GM18519 (cell line): ENCODE results near the gene SNX32.
"Not testable (repeated sequence)": the region's sequence is repeated elsewhere in the genome, so short reads cannot be mapped to it uniquely, and the experiment has no call there.

Experiments
- ATAC-seq: cut with Tn5 transposase; IDR thresholded peaks from one replicate; pipeline ENCODE4 v1.9.1; 2021; ENCODE audit warnings: mild to moderate bottlenecking, moderate library complexity; ENCODE audit not compliant: unreplicated experiment, low FRiP score

SNX32 gene

DNA sequence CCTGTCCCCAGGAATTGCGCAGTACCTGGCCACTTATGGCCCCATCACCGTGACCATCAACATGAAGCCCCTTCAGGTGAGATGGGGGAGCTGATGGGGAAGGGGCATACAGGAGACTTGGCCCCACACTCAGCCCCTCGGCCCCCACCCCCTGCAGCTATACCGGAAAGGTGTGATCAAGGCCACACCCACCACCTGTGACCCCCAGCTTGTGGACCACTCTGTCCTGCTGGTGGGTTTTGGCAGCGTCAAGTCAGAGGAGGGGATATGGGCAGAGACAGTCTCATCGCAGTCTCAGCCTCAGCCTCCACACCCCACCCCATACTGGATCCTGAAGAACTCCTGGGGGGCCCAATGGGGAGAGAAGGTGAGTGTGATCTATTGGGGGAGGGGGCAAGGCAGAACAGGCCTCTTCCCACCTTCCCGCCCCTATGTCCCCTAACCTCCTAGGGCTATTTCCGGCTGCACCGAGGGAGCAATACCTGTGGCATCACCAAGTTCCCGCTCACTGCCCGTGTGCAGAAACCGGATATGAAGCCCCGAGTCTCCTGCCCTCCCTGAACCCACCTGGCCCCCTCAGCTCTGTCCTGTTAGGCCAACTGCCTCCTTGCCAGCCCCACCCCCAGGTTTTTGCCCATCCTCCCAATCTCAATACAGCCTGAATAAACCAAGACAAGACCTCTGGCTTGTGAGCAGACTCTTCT is 49.4 kb downstream of the SNX32 start:
- ATAC-seq: no peak

DNA sequence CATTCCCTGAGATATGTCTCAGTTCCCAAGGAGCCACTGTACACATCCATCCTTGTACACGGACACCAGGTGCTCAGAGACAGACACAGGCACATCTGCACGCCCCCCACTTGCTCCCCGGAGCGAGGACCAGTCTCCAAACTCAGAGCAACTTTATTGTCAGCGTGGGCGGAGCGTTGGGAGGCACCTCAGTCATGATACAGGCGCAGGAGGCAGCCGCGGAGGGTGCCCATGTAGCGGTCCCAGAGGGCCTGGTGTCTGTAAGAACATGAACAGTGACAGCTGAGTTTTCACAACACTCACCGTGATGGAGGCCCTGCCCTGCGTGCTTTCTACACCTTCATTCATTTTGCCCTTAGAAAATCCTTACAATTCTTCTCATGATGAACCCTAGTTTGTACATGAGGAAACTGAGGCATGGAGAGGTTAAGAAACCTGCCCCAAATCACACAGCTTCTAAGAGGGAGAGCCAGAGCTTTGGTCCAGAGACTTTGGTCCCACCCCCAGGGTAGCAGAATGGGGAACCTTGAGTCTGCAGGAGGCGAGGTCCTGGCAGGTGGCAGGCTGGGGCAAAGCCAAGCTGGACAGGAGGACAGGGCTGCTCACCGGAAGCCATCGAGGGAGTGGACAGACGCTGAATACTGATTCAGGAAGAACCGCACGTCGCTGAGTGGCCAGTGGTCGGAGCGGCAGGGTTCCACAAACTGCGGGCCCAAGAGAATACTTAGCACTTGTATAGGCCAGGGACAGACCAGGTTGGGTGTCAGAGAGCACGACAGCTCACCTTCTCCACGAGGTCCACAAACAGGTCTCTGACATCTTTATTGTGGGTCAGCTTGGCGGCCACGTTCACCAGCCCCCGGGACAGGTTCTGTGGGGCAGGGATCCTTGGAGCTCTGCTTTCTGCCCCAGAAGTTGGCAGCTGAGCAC is 50.3 kb downstream of the SNX32 start:
- no peak for ATAC-seq

DNA sequence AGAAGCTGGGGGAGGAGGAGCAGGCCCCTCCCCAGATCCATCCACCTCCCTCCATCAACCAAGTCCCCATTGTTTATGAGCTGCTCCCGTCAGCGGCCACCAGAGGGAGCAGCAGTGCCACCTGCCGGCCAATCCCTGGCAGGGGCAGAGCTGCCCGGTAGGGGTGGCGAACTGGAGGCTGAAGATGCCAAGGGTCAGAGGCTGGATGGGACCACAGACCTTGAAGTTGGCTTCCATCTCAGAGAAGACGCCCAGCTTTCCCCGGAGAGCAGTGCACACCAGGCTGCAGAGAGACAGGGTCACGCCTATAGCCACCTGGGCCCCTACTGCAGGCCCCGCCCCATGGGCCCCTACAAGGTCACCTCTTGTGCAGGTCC is 50.9 kb downstream of the SNX32 start:
- ATAC-seq: no peak

DNA sequence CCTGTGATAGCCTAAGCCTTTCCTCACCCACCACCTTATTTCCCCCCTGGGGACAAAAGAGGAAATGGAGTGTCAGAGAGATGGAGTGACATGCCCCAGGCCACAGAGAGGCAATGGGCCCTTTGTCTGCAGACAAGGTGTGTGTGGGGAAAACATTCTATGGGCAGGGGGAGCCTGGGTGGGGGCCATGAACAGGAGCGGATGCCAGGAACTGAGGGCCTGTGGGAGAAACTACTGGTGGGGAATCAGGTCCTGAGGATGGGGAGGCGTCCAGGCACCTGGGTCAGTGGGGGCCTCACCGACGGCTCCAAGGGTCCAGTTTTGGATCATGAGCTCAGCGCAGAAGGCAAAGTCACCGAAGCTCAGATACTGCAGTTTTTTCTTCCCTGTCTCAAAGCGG is 51.5 kb downstream of the SNX32 start:
- ATAC-seq: no peak

DNA sequence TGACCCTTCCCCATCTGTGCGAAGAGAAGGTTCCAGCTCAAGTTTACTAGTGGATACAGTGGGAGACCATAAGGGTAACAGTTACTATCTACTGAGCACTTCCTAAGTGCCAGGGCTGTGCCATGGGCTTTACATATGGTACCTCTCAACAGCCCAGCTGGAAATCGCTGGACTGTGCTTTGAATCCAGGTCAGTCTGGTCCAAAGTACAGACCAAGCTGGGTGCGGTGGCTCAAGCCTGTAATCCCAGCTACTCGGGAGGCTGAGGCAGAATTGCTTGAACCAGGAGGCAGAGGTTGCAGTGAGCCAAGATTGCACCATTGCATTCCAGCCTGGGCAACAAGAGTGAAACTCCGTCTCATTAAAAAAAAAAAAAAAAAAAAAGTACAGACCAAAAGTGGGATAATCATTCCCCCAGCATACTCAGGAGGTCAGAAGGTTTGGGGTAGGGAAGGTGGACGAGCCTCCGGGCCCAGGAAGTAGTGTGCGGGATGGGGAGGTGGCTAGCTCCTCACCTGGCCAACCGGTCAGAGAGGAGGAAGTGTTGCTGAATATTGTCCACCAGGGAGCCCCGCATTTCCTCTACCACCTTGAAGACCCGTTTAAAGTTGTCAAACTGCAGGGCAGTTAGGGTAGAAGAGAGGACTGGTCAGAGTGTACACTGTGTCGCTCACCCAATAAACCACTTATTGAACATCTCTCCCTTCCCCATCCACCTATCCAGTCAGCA is 52.2 kb downstream of the SNX32 start:
- ATAC-seq: no peak

DNA sequence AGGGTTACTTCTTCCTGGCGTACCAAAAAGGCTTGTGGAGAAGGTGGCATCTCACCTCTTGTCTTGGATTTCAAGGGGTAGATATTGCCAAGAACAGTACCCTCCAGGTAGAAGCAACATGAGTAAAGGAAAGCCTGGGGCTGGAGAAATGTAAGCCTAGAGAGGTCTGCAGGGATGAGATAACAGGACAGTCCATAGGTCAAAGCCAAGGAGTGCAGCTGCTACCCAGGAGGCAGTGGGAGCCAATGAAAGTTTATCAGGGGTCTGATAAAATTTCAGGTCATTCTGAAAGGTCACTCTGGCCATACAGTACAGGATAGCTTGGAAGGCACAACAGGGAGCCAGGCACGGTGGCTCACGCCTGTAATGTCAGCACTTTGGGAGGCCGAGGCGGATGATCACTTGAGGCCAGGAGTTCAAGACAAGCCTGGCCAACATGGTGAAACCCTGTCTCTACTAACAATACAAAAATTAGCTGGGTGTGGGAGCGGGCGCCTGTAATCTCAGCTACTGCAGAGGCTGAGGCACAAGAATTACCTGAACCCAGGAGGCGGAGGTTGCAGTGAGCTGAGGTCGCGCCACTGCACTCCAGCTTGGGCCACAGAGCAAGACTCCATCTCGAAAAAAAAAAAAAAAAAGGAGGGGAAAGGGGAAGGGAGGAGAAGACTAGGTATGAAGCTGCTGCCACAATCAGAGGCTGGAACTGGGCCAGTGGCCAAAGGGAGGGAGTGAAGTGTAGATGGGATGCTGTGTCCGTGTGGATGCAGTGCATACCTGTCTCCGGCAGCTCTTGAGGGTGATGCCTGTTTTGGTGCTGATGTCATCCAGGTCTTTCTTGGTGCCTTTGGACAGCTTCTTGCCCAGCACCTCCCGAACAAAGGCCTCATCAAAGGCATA is 53.3 kb downstream of the SNX32 start:
- no peak for ATAC-seq

DNA sequence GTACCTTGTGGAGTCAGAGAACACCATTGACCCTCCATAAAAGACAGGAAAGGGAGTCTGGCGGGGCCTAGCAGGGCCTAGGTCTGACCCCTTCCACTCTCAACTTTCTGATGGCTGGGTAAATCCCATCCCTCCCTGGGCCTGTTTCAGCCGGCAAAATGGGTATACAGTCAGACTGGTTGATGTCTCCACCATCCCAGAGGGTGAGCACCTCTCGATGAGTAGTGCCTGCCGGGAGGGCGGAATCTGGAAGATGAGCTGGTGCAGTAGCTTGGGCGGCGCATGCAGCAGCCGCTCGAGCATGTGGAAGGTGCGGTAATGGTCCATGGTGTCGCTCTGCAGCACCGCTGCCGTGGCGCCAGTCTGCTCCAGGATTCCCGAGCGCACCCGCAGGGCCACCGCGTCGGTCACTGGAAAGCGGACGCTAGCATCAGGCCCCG is 54.0 kb downstream of the SNX32 start:
- no peak for ATAC-seq

DNA sequence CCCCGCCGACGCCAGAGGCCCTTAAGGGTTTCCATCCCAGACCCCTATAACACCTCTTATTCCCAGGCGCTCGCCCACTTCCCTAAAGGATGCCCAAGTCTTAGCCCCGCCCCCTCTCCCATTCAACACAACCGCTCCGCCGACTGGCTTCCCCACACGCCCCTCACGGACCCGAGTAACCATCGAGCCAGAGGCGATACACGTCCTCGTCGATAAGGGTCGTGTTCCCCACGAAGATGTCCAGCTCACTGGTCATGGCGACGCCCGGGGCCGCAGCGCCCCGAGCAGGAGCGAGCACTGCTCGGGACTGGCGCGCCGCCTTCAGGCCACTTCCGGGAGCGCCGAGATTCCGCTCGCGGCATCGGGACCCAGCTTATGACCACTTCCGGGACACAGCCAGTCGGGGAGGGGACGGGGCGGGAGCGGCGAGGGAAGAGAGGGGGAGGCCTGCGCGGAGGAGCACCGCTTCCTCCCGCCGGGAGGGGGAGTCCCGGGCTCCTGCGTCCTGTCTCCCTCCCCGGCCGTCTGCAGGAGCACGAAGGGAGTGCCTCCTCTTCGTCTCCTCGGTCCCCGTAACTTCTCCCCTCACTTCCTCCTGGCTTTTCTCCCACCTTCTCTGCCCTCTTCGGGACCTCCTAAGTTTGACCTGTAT is 54.5 kb downstream of the SNX32 start, which contains the start of gene FIBP:
Gene FIBP (minus strand): TSS at position 309 of the 652 bp plus-strand sequence. CDS start 53 bp downstream, at position 256.
- ATAC-seq: no peak

DNA sequence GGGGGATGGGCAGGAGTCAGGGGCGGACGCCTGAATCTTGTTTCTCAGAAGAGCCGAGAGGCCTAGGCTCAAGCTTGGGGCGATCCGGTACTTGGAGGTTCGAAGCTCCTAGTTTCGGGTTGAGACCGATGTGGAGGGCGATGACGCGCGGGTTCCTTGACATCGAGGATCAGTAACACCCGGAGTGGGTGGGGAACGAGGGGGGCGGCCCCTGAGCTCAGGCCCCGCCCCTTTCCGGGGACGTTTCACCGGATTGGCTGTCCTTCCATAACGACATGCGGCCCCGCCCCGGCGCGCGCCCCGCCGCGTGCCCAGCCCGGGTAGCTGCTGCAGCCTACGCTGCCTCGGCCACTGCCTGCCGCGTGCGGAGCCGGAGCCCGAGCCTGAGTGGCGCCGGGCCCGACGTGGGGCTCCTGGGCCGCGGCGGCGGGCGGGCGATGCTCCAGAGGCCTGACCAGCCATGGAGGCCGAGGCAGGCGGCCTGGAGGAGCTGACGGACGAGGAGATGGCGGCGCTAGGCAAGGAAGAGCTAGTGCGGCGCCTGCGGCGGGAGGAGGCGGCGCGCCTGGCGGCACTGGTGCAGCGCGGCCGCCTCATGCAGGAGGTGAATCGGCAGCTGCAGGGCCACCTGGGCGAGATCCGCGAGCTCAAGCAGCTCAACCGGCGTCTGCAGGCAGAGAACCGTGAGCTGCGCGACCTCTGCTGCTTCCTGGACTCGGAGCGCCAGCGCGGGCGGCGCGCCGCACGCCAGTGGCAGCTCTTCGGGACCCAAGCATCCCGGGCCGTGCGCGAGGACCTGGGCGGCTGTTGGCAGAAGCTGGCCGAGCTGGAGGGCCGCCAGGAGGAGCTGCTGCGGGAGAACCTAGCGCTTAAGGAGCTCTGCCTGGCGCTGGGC is 56.8 kb downstream of the SNX32 start, which contains the start of gene CCDC85B:
Gene CCDC85B (plus strand): TSS at position 350 of the 895 bp plus-strand sequence. CDS start 111 bp downstream, at position 461.
- peak; percentile 47 for ATAC-seq

DNA sequence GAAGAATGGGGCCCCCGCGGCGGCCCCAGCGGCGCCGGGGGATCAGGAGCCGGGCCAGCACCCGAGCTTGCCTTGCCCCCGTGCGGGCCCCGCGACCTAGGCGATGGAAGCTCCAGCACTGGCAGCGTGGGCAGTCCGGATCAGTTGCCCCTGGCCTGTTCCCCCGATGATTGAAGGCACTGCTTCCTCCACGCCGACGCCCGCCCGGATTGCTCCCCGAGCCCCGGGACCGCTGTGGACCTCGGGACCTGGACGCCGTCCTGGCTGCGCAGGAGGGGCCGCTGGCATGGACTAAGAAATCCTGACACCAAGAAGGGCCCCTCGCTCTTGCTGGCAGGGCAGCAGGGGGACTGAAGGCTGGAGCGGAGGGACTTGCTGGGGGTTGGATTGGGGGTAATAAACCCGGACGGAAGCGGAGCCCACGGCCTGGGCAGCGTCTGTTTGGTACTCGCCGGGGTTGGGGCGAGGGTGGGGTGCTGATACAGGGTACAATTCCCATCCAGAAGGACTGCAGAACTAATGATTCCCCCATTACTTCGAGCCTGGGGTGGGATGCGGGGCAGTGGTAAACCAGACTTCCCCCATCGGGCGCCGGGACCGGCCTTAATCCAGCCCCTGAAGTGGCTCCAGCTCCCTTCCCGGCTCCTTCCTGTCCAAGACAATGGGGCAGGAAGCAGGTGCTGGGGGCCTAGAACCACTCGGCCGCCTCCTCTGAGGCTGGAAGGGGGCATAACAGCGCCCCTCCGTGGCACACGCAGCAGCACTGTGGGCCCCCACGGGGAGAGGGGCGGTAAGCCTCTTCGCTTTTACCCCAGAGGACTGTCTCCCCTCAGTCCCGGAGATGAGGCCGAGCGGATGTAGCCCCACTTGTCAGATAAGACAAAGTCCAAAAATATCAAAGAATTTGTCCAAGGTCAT is 57.7 kb downstream of the SNX32 start:
- ATAC-seq: no peak

DNA sequence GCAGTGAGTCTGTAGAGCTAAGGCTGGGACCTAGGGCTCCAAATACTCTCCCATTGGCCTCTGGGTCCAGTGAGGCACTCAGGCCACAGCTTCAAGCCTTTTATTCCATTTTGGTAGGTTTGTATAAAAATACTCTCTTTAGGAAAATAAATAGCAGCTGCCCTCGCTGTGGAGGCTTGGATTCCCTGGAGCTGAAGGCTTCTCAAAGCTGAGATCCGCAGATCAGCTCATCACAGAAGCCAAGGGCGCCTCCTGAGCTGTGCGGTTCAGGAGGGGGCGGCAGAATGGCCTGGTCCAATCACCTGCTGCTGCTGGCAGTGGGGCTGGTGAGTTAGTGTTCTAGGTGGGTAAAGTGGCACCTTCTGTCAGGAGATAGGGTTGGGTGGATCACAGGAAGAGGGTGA is 58.4 kb downstream of the SNX32 start:
- ATAC-seq: not testable (repeated sequence)

DNA sequence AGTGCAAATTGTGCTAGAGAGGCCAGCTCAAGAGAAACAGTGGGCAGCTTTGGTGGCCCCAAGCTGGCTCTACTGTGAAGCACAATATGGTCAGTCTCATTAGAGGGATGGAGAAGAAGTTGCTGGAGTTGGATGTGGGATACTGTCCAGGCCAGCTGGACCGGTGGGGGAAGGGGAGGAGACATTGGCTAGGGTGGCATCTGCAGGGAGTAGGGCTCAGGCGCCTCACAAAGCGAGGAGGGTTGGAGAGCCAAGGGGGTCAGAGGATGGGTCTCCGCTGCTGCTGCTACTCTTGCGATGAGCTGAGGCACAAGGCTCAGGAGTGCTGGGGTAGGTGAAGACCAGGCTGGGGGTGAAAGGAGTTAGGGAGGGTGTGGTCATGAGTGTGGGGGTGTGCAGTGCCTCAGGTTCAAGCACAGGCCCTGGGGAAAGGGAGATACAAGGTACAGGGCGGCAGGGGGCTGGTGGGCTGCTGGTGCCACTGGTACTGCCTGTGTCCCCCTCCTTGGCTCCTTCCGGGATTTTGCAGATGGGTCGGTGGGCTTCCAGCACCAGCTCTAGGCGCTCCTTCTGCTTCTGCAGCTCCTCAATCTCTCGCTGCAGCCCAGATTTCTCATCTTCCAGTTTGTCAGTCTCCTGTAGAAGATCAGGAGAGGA is 59.0 kb downstream of the SNX32 start:
- no peak for ATAC-seq

DNA sequence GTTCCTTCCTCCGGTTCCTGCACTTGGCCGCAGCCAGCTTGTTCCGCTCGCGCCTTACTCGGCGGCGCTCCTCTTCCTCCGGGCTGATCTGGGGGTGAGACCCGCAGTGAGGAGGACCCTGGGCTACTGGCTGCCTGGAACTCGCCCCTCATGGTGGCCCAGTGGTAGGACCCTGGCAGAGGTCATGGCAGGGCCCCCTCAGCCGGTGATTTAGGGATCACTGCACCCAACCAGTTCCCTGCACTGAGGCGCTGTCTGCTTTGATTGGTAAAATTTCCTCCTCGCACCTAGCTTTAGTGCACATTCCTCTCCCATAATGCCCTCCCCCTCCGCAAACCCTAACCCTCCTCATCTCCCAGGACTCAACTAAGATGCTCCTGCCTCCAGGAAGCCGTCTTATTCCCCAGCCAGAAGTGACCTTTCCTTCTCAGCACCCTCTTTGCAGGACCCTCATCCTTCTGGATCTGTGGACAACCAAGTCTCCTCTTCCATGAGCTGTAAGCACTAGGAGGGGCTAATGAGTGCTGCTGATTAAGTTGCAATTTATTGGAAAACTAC is 60.4 kb downstream of the SNX32 start:
- no peak for ATAC-seq

DNA sequence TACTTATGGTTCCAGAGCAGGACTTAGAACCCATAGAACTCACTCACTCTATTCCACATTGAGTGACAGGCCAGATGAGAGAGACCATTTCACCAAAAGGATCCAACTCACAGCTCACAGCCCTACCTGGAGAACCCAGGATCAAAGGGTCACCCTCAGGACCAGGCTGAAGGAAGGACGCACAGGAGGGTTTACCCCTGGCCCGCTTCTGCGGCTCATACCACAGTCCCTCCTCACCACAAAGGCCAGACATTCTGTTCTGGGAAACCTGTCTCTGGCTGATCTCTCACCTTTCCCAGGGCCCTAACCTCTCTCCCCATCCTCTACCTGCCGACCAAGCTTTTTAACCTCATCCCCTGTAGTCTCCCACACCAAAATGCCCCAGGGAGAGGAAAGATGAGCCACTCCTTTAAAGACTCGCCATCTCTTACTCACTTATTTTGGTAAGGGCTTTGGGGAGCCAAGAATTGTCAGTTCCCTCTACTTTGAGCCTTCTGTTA is 61.8 kb downstream of the SNX32 start:
- no peak for ATAC-seq

DNA sequence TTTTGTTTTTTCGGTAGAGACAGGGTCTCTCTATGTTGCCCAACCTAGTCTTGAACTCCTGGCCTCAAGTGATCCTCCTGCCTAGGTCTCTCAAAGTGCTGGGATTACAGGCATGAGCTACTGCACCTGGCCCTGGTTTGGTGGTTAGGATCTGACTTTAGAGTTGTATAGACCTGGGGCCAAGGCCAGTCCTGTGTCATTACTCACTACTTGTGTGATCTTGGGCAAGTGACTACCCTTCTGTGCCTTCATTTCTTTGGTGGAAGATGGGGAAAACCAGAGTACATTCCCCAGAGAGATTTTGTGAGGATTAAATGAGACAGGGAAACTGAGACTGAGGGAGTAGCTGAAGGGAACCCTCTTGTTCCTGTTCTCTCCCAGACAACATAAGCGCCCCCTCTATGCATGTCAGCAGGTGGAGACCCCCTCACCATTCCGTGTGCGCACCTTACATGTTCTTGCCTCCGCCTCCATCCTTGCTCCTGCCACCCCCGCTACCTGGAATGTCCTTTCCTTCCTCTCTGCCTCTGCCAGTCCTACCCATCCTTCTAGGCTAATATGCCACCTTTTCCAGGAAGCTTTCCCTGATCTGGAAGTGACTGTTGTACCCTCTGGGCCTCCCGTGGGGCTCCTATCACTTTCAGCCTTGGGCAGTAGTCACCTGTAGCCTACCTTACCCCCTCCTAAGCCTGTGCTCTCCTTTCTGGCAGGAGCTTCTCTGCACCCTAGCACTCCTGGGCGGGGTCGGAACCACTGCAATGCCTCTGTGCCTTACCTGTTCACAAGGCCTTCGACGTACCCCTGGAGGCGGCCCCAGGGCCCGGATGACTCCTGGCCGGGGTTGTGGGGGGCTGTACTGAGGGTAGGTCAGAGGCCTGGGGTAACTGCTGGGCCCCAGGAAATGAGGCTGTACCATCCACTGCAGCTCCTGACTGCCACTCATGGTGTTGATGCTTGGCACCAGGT is 62.6 kb downstream of the SNX32 start:
- ATAC-seq: no peak
